HAP-1 (cell line): ENCODE measurements around the gene FUZ.

ENCODE experiments used
- DNase-seq, 2 experiments: peaks; one replicate each; pipeline ENCODE4 v3.0.0-alpha.2; 2016 to 2020; ENCODE audit warnings: low spot score in 2 of 2
- H3K27me3 ChIP-seq: fragments of 250-450 bp; sonication (Bioruptor Pico); 2 replicates; pipeline ENCODE4 v1.5.1; 2020; ENCODE audit warnings: low read depth, mild to moderate bottlenecking, moderate library complexity
- H3K36me3 ChIP-seq: fragments of 250-450 bp; sonication (Bioruptor Pico); replicated peaks from 2 replicates; pipeline ENCODE4 v1.5.1; 2020; ENCODE audit warnings: mild to moderate bottlenecking
- H3K4me1 ChIP-seq: fragments of 250-450 bp; sonication (Bioruptor Pico); 2 replicates; pipeline ENCODE4 v1.5.1; 2020; ENCODE audit warnings: mild to moderate bottlenecking
- H3K4me3 ChIP-seq: fragments of 250-450 bp; sonication (Bioruptor Pico); 2 replicates; pipeline ENCODE4 v1.5.1; 2020; ENCODE audit warnings: mild to moderate bottlenecking, moderate library complexity
- H3K9me3 ChIP-seq: fragments of 250-450 bp; sonication (Bioruptor Pico); 2 replicates; pipeline ENCODE4 v1.5.1; 2020; ENCODE audit warnings: mild to moderate bottlenecking, moderate library complexity
- in situ Hi-C: fragments of 300-500 bp; cut with MboI; formaldehyde crosslinking; loops from 3 replicates; pipeline ENCODE4 v1.14.3; 2020; ENCODE audit warnings: low sequenced_read_pairs, inconsistent platforms, mixed read lengths

The FUZ gene

DNA sequence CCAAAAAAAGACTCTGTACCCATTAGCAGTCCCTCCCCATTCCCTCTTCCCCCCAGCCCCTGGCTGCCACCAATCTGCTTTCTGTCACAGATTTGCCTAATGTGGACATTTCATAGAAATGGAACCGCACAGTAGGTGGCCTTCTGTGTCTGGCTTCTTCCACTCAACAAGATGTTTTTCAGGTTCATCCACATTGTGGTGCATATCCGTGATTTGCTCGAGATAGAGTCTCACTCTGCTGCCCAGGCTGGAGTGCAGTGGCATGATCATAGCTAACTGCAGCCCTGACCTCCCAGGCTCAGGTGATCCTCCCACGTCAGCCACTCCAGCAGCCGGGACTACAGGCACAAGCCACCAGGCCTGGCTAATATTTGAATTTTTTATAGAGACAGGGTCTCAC, 25.3 kb downstream of the FUZ start:
- H3K36me3 ChIP-seq: peaks cover 19% of the 10 kb centered on the region

DNA sequence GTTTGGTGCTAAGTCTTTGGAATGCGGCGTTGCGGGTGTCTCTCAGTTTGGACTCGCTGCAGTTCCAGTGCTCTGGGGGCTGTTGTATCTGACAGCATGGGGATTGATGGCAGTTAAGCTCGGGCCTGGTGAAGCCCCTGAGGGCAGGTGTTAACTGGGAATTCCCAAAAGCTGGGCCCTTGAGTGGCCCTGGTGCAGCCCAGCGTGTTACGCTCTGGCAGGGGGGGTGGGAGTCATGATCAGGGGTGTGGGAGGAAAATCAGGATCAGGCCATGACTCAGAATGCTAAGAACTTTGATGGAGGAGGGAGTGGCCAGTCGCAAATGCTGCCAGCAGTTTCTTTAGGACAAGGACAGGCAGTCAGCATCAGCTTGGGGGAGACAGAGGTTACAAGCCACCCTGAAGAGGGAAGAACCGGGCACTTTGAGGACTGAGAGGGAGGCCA, 26.7 kb downstream of the FUZ start:
- peaks cover 21% of the 10 kb centered on the region for H3K36me3 ChIP-seq
- peak in 1 of 2 experiments; percentile 56 for DNase-seq
- no peaks in the 10 kb centered on the region for H3K9me3 ChIP-seq
- no peak overlapping the region for H3K4me3 ChIP-seq
- in situ Hi-C loops: no loop called here
- no peaks in the 10 kb centered on the region for H3K27me3 ChIP-seq
- H3K4me1 ChIP-seq: no peaks in the 10 kb centered on the region

More for the DNA sequence above, 25.3 kb downstream of the FUZ start:
- H3K27me3 ChIP-seq: no peaks in the 10 kb centered on the region
- in situ Hi-C loops: no loop called here
- no peaks in the 10 kb centered on the region for H3K9me3 ChIP-seq
- no peaks in the 10 kb centered on the region for H3K4me1 ChIP-seq
- DNase-seq: no peak
- H3K4me3 ChIP-seq: no peak overlapping the region

DNA sequence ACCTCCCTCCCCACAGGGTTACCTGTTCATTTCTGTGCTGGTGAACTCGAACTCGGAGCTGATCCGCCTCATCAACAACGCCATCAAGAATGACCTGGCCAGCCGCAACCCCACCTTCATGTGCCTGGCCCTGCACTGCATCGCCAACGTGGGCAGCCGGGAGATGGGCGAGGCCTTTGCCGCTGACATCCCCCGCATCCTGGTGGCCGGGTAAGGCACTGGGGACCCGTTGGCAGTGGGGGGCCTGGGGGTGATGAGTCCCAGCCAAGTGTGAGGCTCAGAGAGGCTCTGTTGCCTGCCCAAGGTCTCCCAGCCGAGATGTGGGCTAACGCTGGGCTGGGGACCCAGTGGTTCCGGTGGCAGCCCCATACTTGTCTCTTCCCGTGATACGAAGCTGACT, 30.6 kb downstream of the FUZ start:
- H3K9me3 ChIP-seq: no peaks in the 10 kb centered on the region
- H3K4me1 ChIP-seq: no peaks in the 10 kb centered on the region
- in situ Hi-C loops: no loop called here
- DNase-seq: no peak
- no peak overlapping the region for H3K4me3 ChIP-seq
- H3K36me3 ChIP-seq: peaks cover 16% of the 10 kb centered on the region
- H3K27me3 ChIP-seq: no peaks in the 10 kb centered on the region

DNA sequence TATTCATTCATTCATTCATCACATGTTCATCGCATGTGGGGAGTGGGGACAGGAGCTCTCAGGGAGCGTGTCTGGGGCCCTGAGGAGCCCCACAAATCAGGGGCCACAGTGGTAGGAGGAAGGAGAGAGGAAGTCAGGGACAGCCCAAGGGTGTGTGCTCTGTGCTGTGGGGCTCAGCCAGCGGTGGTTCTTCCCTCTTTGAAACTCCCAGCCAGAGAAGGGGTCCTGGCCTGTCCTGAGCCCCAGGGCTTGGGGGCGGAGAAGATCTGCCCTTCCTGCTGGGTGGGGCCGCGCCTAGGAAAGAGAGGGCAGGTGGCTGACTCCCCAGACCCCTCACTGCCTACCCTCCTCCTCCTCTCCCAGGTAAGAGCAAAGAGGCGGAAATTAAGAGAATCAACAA, 31.7 kb downstream of the FUZ start:
- H3K4me1 ChIP-seq: no peaks in the 10 kb centered on the region
- DNase-seq: no peak
- peaks cover 16% of the 10 kb centered on the region for H3K36me3 ChIP-seq
- in situ Hi-C loops: no loop called here
- H3K9me3 ChIP-seq: no peaks in the 10 kb centered on the region
- H3K4me3 ChIP-seq: no peak overlapping the region
- H3K27me3 ChIP-seq: no peaks in the 10 kb centered on the region

DNA sequence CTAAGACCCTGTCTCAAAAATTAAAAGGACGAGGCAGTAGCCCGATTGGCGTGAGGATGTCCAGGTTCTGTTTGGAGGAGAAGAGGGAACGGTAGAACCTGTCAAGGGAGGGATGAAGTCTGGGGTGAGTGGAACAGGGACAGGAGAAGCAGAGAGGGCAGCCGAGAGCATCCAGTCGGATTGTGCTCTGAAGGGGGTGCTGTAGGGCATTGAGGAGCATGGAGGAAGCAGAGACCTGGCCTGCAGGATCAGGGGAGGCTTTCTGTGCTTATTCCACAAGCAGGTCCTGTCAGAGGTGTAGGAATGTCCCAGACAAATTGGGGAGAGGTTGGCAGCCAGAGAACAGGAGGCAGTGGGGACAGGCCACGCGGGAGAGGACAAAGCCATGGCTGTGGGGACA, 32.2 kb downstream of the FUZ start:
- Histone ChIP-seq H3K4me1 (no peaks in the 10 kb centered on the region), H3K27me3 (no peaks in the 10 kb centered on the region), H3K9me3 (no peaks in the 10 kb centered on the region), H3K4me3 (no peak overlapping the region), H3K36me3 (peaks cover 16% of the 10 kb centered on the region)
- in situ Hi-C loops: no loop called here
- DNase-seq: no peak

DNA sequence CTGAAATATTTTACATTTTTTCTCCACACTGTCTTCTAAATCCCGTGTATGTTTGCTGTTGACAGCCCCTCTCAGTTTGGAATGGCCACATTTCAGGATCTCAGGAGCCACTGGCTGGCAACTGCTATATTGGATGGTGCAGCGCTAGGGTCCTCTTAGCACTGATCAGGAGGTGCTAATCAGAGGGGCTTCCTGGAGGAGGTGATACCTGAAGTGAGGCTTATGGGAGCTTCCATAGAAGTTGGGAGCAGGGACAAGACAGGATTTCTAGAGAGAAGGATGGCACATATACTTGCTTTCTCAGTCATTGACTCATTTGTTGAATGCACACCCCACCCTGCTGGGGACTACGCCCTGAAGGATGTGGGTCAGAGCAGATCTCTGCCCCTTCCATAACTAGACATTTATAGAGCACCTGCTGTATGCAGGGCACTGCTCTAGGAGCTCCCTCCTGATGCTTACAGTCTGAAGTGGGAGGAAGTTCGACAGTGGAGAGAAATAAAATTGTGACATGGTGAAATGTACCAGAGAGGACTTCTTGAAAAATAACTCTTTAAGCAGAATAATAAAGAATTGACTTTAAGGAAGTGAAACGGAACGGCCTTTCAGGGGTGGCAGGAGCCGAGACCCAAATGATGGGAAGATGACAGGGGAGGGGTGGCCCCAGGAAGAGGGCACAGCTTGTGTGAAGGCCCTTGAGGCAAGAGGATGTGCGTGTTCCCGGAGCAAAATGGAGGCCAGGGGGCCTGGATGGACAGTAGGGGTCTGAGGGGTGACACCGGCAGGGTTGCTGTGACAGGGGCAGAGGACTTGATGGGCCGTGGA, 33.1 kb downstream of the FUZ start:
- no peak for DNase-seq
- in situ Hi-C loops: no loop called here
- Histone ChIP-seq H3K36me3 (peaks cover 16% of the 10 kb centered on the region), H3K4me3 (no peak overlapping the region), H3K27me3 (no peaks in the 10 kb centered on the region), H3K4me1 (no peaks in the 10 kb centered on the region), H3K9me3 (no peaks in the 10 kb centered on the region)

DNA sequence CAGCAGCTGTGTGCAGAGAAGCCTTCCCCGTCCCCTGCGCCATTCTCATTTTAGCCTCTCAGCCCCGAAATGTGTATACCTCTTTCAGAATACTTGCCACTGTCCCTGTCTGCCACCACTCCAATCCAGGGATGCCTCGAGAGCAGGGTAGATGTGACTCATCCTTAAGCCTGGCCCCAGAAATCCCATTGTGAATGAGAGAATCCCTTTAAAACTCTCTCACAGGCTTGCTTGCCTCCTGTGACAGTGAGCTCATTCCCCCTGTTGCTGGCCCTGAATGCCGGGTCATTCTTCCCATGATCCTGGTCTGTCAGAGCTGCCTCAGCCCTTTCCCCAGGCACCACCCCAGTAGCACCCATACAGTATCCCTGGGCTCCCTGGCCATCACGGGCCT, 36.7 kb downstream of the FUZ start:
- no peaks in the 10 kb centered on the region for H3K9me3 ChIP-seq
- in situ Hi-C loops: no loop called here
- no peaks in the 10 kb centered on the region for H3K4me1 ChIP-seq
- no peaks in the 10 kb centered on the region for H3K27me3 ChIP-seq
- H3K36me3 ChIP-seq: no peaks in the 10 kb centered on the region
- no peak overlapping the region for H3K4me3 ChIP-seq
- no peak for DNase-seq

DNA sequence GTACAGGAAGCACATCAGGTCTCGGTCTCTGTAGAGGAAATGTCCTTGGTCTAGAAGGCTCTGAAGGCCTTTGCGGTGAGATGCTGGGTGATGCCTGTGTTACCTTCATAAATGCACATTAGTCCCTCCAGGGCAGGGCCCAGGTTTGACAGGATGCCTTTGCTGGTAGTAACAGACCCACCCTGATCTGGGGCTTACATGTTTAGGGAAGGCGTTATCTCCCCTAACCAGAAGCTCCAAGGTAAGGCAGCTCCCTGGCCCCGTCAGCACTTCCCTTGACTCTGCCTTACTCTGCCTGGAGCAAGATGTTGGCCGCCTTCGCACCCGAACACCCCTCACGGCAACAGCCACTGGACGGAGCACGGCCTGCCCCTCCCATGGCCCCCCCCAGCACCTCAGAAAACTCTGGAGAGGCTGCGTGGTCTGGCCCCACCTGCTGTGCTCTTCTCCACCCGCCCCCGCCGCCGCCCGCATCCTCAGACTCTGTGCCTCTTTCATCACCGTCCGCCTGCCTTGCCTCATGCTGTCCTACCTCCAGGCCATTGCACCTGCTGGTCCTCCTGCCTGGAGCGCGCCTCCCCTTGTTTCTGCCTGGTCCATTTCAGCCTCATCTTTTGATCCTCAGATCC, 37.2 kb downstream of the FUZ start:
- DNase-seq: no peak
- no peak overlapping the region for H3K4me3 ChIP-seq
- no peaks in the 10 kb centered on the region for H3K4me1 ChIP-seq
- no peaks in the 10 kb centered on the region for H3K36me3 ChIP-seq
- H3K27me3 ChIP-seq: no peaks in the 10 kb centered on the region
- H3K9me3 ChIP-seq: no peaks in the 10 kb centered on the region
- in situ Hi-C loops: no loop called here

DNA sequence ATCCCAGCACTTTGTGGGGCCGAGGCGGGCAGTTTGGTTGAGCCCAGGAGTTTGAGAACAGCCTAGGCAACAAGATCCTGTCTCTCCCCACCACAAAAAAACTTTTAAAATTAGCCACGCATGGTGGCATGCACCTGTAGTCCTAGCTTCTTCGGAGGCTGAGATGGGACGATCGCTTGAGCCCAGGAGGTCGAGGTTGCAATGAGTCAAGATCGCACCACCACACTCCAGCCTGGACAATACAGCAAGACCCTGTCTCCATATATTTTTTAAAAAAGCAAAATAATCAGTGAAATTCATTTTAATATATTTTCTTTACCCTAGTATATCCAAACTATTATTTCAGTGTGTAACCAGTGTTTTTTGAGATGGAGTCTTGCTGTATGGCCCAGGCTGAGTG, 38.1 kb downstream of the FUZ start:
- DNase-seq: no peak
- in situ Hi-C loops: no loop called here
- Histone ChIP-seq H3K4me3 (no peak overlapping the region), H3K4me1 (no peaks in the 10 kb centered on the region), H3K36me3 (no peaks in the 10 kb centered on the region), H3K27me3 (no peaks in the 10 kb centered on the region), H3K9me3 (no peaks in the 10 kb centered on the region)

DNA sequence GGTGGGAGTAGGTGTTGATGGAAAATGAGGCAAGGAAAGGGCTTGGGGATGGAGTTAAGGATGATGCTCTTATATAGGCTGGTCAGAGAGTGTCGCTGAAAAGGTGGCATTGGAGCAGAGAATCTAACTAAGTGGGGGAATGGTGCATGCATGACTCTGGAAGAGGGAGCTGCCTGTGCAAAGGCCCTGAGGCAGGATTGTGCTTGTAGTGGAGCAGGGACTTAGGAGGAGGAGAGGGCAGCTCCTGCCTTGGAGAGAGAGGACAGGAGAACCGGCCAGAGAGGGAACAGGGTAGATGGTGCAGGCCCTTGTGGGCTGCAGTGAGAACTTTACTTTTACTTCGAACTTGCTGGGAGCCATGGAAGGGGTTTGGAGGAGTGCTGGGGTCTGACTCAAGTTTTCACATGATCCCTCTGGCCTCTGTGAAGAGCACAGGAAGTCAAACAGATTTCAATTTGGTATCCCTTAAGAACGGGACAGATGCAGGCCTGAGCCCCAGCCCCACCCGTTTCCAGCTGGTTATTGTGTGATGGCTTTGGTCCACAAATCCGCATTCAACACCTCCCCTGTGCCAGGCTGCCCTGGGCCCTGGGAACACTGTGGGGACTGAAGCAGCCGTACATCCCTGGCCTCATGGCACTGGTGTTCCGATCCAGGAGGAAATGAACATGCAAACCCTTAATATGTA, 39.3 kb downstream of the FUZ start:
- Histone ChIP-seq H3K36me3 (no peaks in the 10 kb centered on the region), H3K27me3 (no peaks in the 10 kb centered on the region), H3K4me1 (no peaks in the 10 kb centered on the region), H3K4me3 (no peak overlapping the region), H3K9me3 (no peaks in the 10 kb centered on the region)
- in situ Hi-C loops: no loop called here
- DNase-seq: no peak

DNA sequence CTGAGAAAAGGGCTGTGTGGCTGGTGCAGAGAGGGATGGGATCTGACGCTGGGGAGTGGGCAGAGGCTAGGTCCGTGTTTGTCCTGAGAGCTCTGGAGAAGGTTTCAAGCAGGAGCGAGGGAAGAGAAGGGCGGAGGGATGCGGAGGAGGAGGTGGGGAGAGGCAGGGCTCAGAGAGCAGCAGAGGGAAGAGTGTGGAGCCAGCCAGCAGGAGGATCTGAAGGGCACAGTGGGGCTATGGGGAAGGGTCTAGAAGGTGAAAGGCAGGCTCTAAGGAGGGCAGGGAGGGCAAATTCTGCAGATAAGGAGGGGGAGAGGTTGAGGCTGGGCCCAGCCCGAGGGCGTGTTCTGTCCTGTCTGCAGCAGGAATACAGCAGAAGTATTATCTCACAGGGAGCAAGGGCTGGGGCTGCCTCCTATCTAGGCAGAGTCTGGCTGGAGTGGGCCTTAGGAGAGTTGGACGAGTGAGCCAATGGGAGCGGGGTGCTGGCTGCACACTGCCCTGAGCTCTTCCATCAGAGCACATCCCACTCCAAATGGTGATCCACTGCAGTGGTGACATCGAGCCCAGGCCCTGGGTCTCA, 40.2 kb downstream of the FUZ start:
- Histone ChIP-seq H3K4me1 (no peaks in the 10 kb centered on the region; the same call in 1 of the 2 replicates), H3K4me3 (no peak overlapping the region), H3K27me3 (no peaks in the 10 kb centered on the region), H3K36me3 (no peaks in the 10 kb centered on the region), H3K9me3 (no peaks in the 10 kb centered on the region)
- in situ Hi-C loops: no loop called here
- no peak for DNase-seq

DNA sequence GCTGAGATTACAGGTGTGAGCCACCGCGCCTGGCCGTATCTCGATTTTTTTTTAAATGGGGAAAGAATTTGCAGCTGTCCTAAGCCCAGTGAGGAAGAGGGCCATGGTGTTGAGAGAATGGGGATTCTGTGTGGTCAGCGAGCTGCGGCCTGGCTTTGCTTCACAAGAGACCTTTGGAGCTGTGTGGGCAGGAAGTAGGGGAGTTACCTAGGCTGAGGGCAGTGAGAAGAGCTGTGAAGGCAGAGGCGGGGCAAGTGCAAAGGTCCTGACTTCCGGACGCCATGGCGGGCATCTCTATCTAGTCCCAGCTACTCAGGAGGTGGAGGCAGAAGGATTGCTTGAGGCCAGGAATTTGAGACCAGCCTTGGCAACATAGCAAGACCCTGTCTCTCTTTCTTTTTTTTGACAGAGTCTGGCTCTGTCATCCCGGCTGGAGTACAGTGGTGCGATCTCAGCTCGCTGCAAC, 41.4 kb downstream of the FUZ start:
- H3K27me3 ChIP-seq: no peaks in the 10 kb centered on the region
- in situ Hi-C loops: no loop called here
- peaks cover 2% of the 10 kb centered on the region; the same call in 1 of the 2 replicates for H3K4me1 ChIP-seq
- DNase-seq: no peak
- H3K36me3 ChIP-seq: no peaks in the 10 kb centered on the region
- H3K4me3 ChIP-seq: no peak overlapping the region
- H3K9me3 ChIP-seq: no peaks in the 10 kb centered on the region

DNA sequence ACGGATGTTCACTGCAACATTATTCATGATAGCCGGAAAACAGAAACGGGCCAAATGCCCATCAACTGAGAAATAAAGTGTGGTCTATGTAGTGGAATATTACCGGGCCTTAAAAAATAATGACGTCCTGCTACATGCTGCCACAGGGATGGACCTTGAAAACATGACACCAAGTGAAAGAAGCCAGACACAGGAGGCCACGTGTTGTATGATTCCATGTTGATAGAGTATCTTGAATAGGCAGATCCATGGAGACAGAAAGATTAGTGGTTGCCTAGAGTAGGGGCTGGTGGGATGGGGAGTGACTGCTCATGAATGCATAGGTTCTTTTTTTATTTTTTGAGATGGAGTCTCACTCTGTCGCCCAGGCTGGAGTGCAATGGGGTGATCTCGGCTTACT, 42.6 kb downstream of the FUZ start:
- Histone ChIP-seq H3K9me3 (no peaks in the 10 kb centered on the region), H3K4me3 (no peak overlapping the region), H3K4me1 (peaks cover 2% of the 10 kb centered on the region), H3K36me3 (no peaks in the 10 kb centered on the region), H3K27me3 (no peaks in the 10 kb centered on the region)
- no peak for DNase-seq
- in situ Hi-C loops: no loop called here
